Measurements from ENCODE around the gene CAMKK2.

Gene CAMKK2

GRCh38 chr12:121250359-121250758, 46.1 kb downstream of the CAMKK2 start:
- H3K4me3 ChIP-seq (ENCODE audit: low read length in 2 of 2), result no peak overlapping the region
- no peak overlapping the region for H3K27ac ChIP-seq (ENCODE audit: low read depth in 2 of 2, low read length in 2 of 2)
- no peak overlapping the region for H3K9ac ChIP-seq (ENCODE audit: low read depth in 1 of 2, low read length in 2 of 2)
- H3K27me3 ChIP-seq (ENCODE audit: control insufficient read depth in 2 of 2, insufficient read depth in 2 of 2, low read length in 2 of 2), result no peaks in the 10 kb centered on the region
- H3K4me1 ChIP-seq (ENCODE audit: control insufficient read depth in 2 of 2, insufficient read depth in 2 of 2, low read length in 2 of 2), result no peaks in the 10 kb centered on the region
- H3K36me3 ChIP-seq (ENCODE audit: control insufficient read depth in 2 of 2, insufficient read depth in 2 of 2, low read length in 2 of 2), result peaks cover 51 to 61% of the 10 kb centered on the region in 2 donors
- H3K9me3 ChIP-seq (ENCODE audit: control insufficient read depth in 2 of 2, low read length in 2 of 2), result no peaks in the 10 kb centered on the region

- Histone ChIP-seq H3K4me1 (ENCODE audit: control insufficient read depth in 2 of 2, insufficient read depth in 2 of 2, low read length in 2 of 2) (no peaks in the 10 kb centered on the region), H3K27ac (ENCODE audit: low read depth in 2 of 2, low read length in 2 of 2) (no peak overlapping the region), H3K4me3 (ENCODE audit: low read length in 2 of 2) (no peak overlapping the region), H3K36me3 (ENCODE audit: control insufficient read depth in 2 of 2, insufficient read depth in 2 of 2, low read length in 2 of 2) (peaks cover 53 to 63% of the 10 kb centered on the region in 2 donors), H3K9me3 (ENCODE audit: control insufficient read depth in 2 of 2, low read length in 2 of 2) (no peaks in the 10 kb centered on the region), H3K9ac (ENCODE audit: low read depth in 1 of 2, low read length in 2 of 2) (no peak overlapping the region), H3K27me3 (ENCODE audit: control insufficient read depth in 2 of 2, insufficient read depth in 2 of 2, low read length in 2 of 2) (no peaks in the 10 kb centered on the region)
Observed at GRCh38 chr12:121248622-121249021, 47.9 kb downstream of the CAMKK2 start.

GRCh38 chr12:121246893-121247557, 49.5 kb downstream of the CAMKK2 start:
- Histone ChIP-seq H3K4me1 (ENCODE audit: control insufficient read depth in 2 of 2, insufficient read depth in 2 of 2, low read length in 2 of 2) (no peaks in the 10 kb centered on the region), H3K27me3 (ENCODE audit: control insufficient read depth in 2 of 2, insufficient read depth in 2 of 2, low read length in 2 of 2) (no peaks in the 10 kb centered on the region), H3K36me3 (ENCODE audit: control insufficient read depth in 2 of 2, insufficient read depth in 2 of 2, low read length in 2 of 2) (peaks cover 44 to 58% of the 10 kb centered on the region in 2 donors)

GRCh38 chr12:121245951-121246350, 50.6 kb downstream of the CAMKK2 start:
- H3K4me1 ChIP-seq (ENCODE audit: control insufficient read depth in 2 of 2, insufficient read depth in 2 of 2, low read length in 2 of 2), result peaks cover 0 to 4% of the 10 kb centered on the region in 2 donors
- H3K4me3 ChIP-seq (ENCODE audit: low read length in 2 of 2), result no peak overlapping the region
- H3K9ac ChIP-seq (ENCODE audit: low read depth in 1 of 2, low read length in 2 of 2), result no peak overlapping the region
- no peaks in the 10 kb centered on the region for H3K27me3 ChIP-seq (ENCODE audit: control insufficient read depth in 2 of 2, insufficient read depth in 2 of 2, low read length in 2 of 2)
- H3K9me3 ChIP-seq (ENCODE audit: control insufficient read depth in 2 of 2, low read length in 2 of 2), result no peaks in the 10 kb centered on the region
- H3K36me3 ChIP-seq (ENCODE audit: control insufficient read depth in 2 of 2, insufficient read depth in 2 of 2, low read length in 2 of 2), result peaks cover 45 to 55% of the 10 kb centered on the region in 2 donors
- no peak overlapping the region for H3K27ac ChIP-seq (ENCODE audit: low read depth in 2 of 2, low read length in 2 of 2)

More at GRCh38 chr12:121246893-121247557, 49.5 kb downstream of the CAMKK2 start:
- Histone ChIP-seq H3K4me3 (ENCODE audit: low read length in 2 of 2) (no peak overlapping the region), H3K9ac (ENCODE audit: low read depth in 1 of 2, low read length in 2 of 2) (no peak overlapping the region), H3K27ac (ENCODE audit: low read depth in 2 of 2, low read length in 2 of 2) (no peak overlapping the region), H3K9me3 (ENCODE audit: control insufficient read depth in 2 of 2, low read length in 2 of 2) (no peaks in the 10 kb centered on the region)

- Histone ChIP-seq H3K9ac (ENCODE audit: low read depth in 1 of 2, low read length in 2 of 2) (no peak overlapping the region), H3K27me3 (ENCODE audit: control insufficient read depth in 2 of 2, insufficient read depth in 2 of 2, low read length in 2 of 2) (no peaks in the 10 kb centered on the region), H3K4me1 (ENCODE audit: control insufficient read depth in 2 of 2, insufficient read depth in 2 of 2, low read length in 2 of 2) (peaks cover 0 to 5% of the 10 kb centered on the region in 2 donors), H3K4me3 (ENCODE audit: low read length in 2 of 2) (no peak overlapping the region), H3K9me3 (ENCODE audit: control insufficient read depth in 2 of 2, low read length in 2 of 2) (no peaks in the 10 kb centered on the region), H3K27ac (ENCODE audit: low read depth in 2 of 2, low read length in 2 of 2) (no peak overlapping the region), H3K36me3 (ENCODE audit: control insufficient read depth in 2 of 2, insufficient read depth in 2 of 2, low read length in 2 of 2) (peaks cover 37 to 46% of the 10 kb centered on the region in 2 donors)
Observed at GRCh38 chr12:121245031-121245430, 51.5 kb downstream of the CAMKK2 start.

- peak overlapping the region; percentile 43 to 44 for H3K27ac ChIP-seq (ENCODE audit: low read depth in 2 of 2, low read length in 2 of 2)
- peak overlapping the region in 1 of 2 donors; percentile 13 for H3K9ac ChIP-seq (ENCODE audit: low read depth in 1 of 2, low read length in 2 of 2)
- peak overlapping the region in 1 of 2 donors; percentile 5 for H3K4me3 ChIP-seq (ENCODE audit: low read length in 2 of 2)
- H3K4me1 ChIP-seq (ENCODE audit: control insufficient read depth in 2 of 2, insufficient read depth in 2 of 2, low read length in 2 of 2), result peaks cover 4 to 13% of the 10 kb centered on the region in 2 donors
- H3K9me3 ChIP-seq (ENCODE audit: control insufficient read depth in 2 of 2, low read length in 2 of 2), result no peaks in the 10 kb centered on the region
- H3K27me3 ChIP-seq (ENCODE audit: control insufficient read depth in 2 of 2, insufficient read depth in 2 of 2, low read length in 2 of 2), result no peaks in the 10 kb centered on the region
- peaks cover 28 to 32% of the 10 kb centered on the region in 2 donors for H3K36me3 ChIP-seq (ENCODE audit: control insufficient read depth in 2 of 2, insufficient read depth in 2 of 2, low read length in 2 of 2)
Observed at GRCh38 chr12:121241156-121241970, 55.1 kb downstream of the CAMKK2 start.

GRCh38 chr12:121240484-121241101, 55.9 kb downstream of the CAMKK2 start:
- peaks cover 4 to 13% of the 10 kb centered on the region in 2 donors for H3K4me1 ChIP-seq (ENCODE audit: control insufficient read depth in 2 of 2, insufficient read depth in 2 of 2, low read length in 2 of 2)
- H3K36me3 ChIP-seq (ENCODE audit: control insufficient read depth in 2 of 2, insufficient read depth in 2 of 2, low read length in 2 of 2), result peaks cover 32 to 35% of the 10 kb centered on the region in 2 donors
- peak overlapping the region; percentile 43 to 44 for H3K27ac ChIP-seq (ENCODE audit: low read depth in 2 of 2, low read length in 2 of 2)
- no peaks in the 10 kb centered on the region for H3K27me3 ChIP-seq (ENCODE audit: control insufficient read depth in 2 of 2, insufficient read depth in 2 of 2, low read length in 2 of 2)
- H3K9me3 ChIP-seq (ENCODE audit: control insufficient read depth in 2 of 2, low read length in 2 of 2), result no peaks in the 10 kb centered on the region
- H3K4me3 ChIP-seq (ENCODE audit: low read length in 2 of 2), result peak overlapping the region in 1 of 2 donors; percentile 5
- peak overlapping the region in 1 of 2 donors; percentile 13 for H3K9ac ChIP-seq (ENCODE audit: low read depth in 1 of 2, low read length in 2 of 2)

- Histone ChIP-seq H3K4me1 (ENCODE audit: control insufficient read depth in 2 of 2, insufficient read depth in 2 of 2, low read length in 2 of 2) (peaks cover 4 to 13% of the 10 kb centered on the region in 2 donors), H3K36me3 (ENCODE audit: control insufficient read depth in 2 of 2, insufficient read depth in 2 of 2, low read length in 2 of 2) (peaks cover 30 to 37% of the 10 kb centered on the region in 2 donors), H3K4me3 (ENCODE audit: low read length in 2 of 2) (no peak overlapping the region), H3K27ac (ENCODE audit: low read depth in 2 of 2, low read length in 2 of 2) (peak overlapping the region; percentile 43 to 44), H3K27me3 (ENCODE audit: control insufficient read depth in 2 of 2, insufficient read depth in 2 of 2, low read length in 2 of 2) (no peaks in the 10 kb centered on the region), H3K9me3 (ENCODE audit: control insufficient read depth in 2 of 2, low read length in 2 of 2) (no peaks in the 10 kb centered on the region), H3K9ac (ENCODE audit: low read depth in 1 of 2, low read length in 2 of 2) (no peak overlapping the region)
Observed at GRCh38 chr12:121240062-121240420, 56.5 kb downstream of the CAMKK2 start.

- Histone ChIP-seq H3K4me1 (ENCODE audit: control insufficient read depth in 2 of 2, insufficient read depth in 2 of 2, low read length in 2 of 2) (peaks cover 4 to 13% of the 10 kb centered on the region in 2 donors), H3K27ac (ENCODE audit: low read depth in 2 of 2, low read length in 2 of 2) (peak overlapping the region in 1 of 2 donors; percentile 43), H3K9ac (ENCODE audit: low read depth in 1 of 2, low read length in 2 of 2) (no peak overlapping the region), H3K36me3 (ENCODE audit: control insufficient read depth in 2 of 2, insufficient read depth in 2 of 2, low read length in 2 of 2) (peaks cover 28 to 35% of the 10 kb centered on the region in 2 donors), H3K9me3 (ENCODE audit: control insufficient read depth in 2 of 2, low read length in 2 of 2) (no peaks in the 10 kb centered on the region), H3K27me3 (ENCODE audit: control insufficient read depth in 2 of 2, insufficient read depth in 2 of 2, low read length in 2 of 2) (no peaks in the 10 kb centered on the region), H3K4me3 (ENCODE audit: low read length in 2 of 2) (no peak overlapping the region)
Observed at GRCh38 chr12:121239351-121240061, 57.0 kb downstream of the CAMKK2 start.
